ENCODE data around the gene TUBGCP6.
"Not testable (repeated sequence)": the region's sequence is repeated elsewhere in the genome, so short reads cannot be mapped to it uniquely, and the experiment has no call there.

The TUBGCP6 gene

DNA sequence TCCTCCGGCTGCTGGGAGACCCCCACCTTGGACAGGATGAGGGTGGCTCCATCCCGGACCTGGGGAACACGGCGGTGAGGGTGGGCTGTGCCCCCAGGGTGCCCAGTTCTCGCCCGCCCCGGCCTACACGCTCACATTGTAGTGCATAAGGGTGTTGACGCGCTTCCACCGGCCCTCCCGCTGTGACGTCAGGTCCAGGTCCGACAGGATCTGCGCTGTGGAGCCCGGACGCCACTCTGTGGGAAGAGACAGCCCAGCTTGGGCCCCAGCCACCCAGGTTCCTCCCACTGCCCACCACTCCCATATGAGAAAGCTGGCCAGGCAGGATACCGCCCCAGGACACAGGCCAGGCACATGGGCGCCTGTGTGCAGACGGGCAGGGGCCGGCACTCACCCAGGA, 33.6 kb upstream of the TUBGCP6 start:
- no peak for DNase-seq

DNA sequence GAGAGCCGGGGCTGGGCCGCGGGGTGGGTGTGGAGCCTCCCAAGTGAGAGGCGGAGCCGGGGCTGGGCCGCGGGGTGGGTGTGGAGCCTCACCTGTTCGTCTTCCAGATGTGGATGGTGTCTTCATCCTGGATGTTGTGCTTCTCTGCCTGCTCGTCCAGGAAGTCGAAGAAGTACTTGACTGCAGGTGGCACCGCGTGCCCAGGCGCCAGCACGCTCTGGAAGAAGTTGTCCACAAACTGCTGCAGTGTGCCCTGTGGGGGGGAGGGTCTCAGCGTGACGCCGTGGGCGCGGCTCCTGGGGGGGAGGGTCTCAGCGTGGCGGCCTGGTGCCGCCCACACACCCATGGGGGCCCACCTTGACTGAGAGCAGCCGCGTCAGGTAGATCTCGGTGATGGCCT, 32.9 kb upstream of the TUBGCP6 start:
- no peak for DNase-seq

DNA sequence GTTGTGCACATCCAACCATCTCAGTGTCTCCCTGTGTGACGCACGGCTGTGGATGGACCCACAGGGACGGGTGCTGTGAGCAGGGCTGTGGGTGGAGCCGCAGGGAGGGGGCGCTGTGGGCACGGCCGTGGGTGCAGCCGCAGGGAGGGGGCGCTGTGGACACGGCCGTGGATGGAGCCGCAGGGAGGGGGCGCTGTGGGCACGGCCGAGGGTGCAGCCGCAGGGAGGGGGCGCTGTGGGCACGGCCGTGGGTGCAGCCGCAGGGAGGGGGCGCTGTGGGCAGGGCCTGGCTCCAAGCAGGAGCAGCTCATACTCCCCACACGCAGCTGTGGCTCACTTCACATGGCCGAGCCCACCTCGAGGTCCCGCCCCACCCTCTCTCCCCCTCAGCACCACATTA, 31.3 kb upstream of the TUBGCP6 start:
- peak; percentile 11 for DNase-seq

DNA sequence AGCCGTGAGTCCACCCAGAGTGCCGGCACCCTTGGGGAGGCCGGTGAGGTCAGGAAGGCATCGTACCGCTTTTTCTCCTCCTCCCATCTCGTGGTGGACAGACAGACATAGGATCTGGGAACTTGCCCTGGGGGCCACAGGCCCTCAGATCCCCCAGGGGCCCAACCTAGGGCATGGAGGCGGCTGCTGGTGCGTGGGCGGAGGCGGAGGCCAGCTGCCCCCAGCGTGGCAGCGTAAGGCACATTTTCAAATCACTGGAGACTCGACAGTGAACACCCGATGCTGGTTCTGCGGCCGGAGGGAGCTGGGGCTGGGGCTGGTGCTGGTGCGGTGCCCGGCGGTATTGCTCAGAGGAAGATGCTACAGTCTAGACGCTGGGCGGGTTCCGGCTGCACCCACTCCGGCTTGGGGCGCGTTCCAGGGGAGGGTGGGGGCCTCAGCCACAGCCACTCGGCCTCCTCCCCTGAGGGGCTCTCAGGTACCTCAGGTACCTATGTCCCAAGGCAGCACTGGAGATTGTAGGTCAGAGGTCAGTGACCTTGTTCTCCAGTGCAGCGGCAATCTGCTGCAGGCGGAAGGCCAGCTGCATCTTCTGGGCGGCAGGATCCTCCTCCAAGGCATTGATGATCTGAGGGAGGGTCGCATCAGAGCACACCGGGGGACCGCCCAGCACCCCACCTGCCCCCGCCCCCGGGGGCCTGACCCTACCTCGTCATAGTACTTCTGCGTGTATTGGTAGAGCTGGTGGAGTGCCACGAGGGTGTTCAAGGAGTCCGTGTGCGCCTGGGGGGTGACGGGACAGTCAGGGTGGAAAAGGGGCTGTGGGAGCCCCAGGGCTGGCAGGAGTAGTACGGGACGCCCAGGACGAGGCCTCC, 30.6 kb upstream of the TUBGCP6 start:
- no peak for DNase-seq

DNA sequence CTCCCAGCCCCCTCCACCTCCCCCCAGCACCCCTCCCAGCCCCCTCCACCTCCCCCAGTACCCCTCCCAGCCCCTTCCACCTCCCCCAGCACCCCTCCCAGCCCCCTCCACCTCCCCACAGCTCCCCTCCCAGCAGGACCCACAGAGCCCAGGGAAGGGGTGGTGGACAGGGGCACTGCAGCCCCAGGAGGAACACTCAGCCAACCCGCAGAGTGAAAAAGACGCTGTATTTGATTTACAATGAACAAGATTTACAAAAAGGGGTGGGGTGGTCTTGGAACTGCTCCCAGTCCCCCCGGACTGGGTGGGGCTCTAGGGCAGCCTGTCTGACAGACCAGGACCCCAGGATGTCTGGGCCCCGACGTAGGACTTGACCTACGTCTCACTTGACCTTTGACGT, 29.9 kb upstream of the TUBGCP6 start:
- no peak for DNase-seq

DNA sequence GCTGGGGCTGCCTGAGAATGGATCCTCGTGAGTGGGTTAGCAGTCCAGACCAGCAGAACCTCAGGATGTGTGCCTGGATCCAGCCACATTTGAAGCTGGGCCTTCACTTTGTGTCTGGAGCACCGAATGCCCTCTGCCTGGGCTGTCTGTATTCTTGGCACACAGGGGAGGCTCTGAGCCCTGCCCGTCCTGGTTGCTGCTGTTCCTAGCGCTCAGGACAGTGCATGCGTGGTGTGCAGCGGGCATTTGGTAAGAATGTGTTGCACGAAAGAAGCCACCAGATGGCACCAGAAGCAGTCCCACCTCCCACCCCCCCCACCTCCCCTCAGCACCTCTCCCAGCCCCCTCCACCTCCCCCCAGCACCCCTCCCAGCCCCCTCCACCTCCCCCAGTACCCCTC, 29.5 kb upstream of the TUBGCP6 start:
- no peak for DNase-seq

DNA sequence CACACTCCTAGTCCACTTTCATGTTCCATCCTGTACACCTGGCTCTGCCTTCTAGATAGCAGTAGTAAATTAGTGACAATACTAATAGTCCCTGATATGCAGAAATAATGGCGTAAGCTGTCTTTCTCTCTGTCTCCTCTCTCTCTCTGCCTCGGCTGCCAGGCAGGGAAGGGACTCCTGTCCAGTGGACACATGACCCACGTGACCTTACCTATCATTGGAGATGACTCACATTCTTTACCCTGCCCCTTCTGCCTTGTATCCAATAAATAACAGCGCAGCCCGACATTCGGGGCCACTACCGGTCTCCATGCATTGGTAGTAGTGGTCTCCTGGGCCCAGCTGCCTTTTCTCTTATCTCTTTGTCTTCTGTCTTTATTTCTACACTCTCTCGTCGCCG, 29.0 kb upstream of the TUBGCP6 start:
- DNase-seq: not testable (repeated sequence)

DNA sequence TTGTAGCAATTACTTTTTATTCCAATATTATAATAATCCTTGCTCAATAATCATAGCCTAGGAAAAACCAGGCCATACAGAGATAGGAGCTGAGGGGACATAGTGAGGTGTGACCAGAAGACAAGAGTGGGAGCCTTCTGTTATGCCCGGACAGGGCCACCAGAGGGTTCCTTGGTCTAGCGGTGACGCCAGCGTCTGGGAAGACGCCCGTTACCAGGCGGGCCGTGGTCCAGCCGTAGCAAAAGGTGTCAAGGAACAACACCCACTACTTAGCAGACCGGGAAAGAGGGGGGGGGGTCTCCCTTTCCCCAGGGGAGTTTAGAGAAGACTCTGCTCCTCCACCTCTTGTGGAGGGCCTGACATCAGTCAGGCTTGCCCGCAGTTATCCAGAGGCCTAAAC, 28.5 kb upstream of the TUBGCP6 start:
- DNase-seq: not testable (repeated sequence)

DNA sequence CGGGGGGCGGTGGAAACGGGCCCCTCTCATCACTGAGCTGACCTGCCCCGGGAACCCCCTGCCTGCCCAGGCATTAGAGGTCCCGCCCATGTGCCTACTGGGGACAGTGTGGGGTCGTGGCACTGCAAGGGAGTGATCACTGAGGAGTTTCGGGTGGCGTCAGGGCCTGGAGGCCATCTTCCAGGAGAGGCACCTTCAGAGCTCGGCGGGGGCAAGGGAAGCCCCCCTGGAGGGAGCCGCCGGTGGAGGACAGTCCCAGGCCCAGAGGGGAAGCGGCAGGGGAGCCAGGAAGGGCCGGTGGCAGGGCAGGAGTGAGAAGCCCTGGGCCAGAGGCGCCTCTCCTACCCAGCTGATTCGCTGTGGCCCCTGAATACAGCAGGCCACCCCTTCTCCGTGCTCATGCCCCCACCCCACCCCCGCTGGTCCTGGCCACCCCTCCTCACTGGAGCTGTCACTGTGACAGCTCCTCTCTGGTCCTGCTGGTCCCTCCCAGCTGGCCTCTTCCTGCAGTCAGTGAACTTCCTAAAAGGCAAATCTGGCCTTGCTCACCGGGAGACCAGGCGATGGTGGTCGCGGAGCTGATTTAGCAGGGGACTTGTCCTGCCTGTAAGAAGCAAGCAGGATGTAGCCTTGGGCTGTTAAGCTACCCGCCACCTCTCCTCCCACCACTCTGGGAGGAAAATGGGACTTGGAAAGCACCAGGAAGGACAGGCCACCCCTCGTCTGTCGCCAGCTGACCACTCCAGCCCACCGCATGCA, 27.4 kb upstream of the TUBGCP6 start:
- DNase-seq: no peak

DNA sequence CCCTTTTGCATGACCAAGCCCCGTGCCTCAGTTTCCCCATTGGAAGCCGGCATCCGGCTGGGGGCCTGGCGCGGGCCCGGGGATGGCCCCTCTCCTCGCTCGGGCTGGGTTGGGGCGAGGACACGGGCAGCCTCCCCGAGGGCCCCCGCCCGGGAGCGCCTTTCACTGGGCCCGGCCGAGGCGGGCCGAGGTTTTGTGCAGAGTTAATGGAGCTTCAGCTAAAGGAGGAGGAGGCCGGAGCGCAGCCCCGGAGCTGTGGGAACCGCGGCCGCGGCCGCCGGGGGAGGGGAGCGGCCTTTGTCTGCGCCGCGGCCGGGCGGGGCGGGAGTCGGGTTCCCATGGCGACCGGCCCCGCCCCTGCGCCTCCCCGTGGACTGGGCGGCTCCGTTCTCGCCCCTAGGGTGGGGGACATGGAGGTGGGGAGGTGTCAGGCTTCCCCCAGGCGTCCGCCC, 26.7 kb upstream of the TUBGCP6 start:
- DNase-seq: no peak

DNA sequence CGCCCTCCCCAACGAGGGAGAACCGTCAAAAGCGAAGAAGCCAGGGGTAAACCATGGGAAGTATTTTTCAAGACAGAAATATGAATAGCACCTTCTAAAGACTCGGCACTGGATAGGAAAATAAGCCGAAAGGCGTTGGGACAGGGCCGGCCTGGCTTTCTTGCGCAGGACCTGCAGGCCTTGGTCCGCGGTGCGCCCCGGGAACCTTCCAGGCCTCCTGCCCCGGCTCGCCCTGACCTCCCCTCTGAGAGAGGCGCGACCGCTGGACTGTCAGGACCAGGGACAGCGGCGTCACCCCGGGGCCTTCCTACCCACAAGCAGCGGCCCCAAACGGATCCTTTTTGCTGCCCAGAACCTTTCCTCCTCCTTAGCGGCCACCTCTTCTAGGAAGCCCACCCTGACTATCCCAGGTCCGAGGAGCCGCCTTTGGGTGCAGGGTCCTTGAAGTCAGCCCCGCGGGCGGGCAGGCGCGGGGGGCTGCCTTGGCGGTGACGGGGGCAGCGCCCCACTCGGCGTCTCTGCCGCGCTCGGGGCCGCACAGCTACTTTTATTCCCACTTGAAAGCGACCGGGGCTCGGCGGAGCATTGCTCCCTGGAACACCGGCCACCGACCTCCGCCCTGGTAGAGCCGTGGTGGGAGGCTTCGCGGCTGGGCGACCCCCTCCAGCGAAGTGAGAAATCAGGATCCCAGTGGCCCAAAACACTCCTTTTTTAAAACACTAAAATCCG, 26.0 kb upstream of the TUBGCP6 start:
- DNase-seq: peak; percentile 28

DNA sequence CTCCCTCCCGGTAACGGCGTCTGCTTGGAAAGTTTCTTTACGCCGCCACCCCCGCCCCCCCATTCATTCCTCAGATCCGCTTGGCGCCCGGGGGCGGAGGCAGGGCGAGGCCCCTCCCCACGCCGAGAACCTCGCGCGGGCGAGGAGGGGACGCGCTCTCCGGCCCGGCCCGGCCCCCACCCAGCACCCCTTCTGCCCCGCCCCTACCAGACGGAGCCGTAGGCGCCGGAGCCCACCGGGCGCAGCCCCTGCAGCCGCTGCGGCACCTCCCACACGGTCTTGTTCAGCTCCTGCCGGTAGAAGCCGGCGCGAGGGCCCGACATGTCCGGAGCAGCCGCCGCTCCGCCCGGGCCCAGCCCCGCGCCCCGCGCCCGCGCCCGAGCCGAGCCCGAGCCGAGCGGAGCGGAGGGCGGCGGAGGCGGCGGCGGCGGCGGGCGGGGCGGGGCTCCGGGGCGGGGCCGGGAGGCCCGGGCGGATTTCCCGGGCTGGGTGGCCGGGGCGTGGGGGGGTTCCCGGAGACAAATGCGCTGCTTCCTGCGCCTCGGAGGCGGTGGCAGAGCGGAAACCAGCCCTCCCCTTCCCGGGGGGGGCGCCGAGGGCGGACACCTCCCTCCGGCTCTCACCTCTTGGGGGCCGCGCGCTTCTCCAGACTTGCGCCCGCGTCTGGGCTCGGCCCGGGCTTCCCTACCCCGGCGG, 25.3 kb upstream of the TUBGCP6 start, which contains the start of gene MAPK11:
Gene MAPK11 (minus strand): TSS at position 411 of the 696 bp plus-strand sequence. CDS start 88 bp downstream, at position 323.
- no peak for DNase-seq

DNA sequence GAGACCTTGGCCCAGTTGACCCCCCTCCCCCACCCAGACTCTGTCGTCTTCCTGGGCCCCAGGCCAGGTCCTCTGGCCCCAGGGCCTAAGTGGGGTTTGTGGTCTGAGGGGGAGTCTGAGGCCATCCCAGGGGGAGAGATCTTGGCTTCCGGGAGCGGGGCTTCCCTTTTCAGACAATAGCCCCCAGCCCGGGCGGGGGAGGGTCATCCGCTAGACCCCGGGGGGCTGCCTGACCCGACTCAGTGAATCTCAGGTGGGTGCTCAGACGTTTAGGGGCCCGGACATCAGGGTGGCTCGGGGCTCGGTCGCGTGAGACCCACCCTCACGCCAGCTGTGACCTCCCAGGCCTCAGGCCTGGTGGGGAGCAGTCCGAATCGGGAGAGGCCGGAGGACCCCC, 24.7 kb upstream of the TUBGCP6 start:
- no peak for DNase-seq

DNA sequence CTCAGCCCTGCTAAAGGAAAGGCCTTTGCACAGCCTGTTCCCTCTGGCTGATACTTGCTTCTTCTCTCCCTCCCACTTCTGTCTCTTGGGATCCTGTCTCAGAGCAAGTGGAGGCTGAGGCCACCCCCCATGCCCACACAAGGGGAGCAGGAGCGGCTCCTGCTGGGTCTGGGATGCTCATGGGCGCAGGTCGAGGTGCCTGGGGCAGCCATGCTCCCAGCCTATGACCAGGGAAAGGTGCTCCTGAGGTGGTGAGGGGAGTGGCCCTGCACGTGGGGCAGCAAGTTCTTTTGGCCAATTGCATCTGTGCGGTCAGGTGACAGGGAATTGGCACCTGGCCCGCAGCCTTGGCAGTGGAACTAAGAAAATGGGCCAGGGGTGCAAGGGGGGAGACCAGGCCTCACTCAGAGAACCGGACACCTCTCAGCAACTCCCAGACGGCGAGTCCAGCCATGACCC, 23.9 kb upstream of the TUBGCP6 start:
- no peak for DNase-seq

DNA sequence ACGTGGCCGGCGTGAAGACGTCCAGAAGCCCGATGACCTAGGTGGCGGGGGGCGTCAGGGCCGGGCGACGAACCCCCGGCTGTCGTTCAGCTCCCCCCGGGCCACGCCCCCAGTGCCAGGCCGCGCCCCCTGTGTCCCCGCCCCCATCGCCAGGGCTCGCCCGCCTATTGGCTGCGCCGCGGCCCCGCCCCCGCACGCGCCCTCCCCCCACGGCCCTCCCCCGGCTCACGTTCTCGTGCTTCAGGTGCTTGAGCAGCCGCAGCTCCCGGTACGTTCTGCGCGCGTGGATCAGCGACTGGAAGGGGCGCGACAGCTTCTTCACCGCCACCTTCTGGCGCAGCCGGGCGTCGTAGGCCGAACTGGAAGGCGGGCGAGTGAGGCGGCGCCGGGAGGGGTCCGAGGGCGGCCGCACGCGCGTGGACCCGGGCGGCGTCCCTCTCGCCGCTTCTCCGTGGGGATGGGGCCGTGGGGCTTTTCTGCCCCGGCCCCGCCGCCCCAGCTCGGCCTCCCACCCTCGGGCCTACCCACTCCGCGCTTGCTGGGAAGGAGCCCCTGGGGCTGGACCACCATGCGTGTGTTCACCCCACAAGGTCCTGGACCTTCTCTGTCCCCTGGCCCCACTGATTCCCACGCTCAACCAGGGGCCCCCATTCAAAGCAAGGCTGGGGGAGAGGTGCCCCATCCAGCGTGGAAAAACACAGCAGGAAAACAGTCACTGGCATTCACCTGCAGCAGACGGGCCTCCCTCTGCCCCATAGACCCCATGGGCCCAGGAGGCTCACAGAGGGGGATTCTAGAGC, 23.0 kb upstream of the TUBGCP6 start:
- no peak for DNase-seq

DNA sequence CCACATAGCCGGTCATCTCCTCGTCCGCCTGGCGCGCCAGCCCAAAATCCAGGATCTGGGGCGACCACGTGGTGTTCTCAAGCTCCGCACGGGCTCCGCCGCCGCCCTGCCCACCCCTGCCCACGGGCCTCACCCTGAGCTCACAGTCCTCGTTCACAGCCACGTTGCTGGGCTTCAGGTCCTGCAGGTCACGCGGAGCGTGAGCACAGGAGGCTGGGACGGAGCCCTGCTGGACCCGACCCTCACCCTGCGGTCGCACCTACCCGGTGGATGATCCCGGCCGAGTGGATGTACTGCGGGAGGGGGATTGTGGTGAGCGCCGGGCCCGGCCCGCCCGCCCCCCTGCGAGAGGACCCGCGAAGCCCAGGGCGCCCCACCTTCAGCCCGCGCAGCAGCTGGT, 22.2 kb upstream of the TUBGCP6 start:
- no peak for DNase-seq

DNA sequence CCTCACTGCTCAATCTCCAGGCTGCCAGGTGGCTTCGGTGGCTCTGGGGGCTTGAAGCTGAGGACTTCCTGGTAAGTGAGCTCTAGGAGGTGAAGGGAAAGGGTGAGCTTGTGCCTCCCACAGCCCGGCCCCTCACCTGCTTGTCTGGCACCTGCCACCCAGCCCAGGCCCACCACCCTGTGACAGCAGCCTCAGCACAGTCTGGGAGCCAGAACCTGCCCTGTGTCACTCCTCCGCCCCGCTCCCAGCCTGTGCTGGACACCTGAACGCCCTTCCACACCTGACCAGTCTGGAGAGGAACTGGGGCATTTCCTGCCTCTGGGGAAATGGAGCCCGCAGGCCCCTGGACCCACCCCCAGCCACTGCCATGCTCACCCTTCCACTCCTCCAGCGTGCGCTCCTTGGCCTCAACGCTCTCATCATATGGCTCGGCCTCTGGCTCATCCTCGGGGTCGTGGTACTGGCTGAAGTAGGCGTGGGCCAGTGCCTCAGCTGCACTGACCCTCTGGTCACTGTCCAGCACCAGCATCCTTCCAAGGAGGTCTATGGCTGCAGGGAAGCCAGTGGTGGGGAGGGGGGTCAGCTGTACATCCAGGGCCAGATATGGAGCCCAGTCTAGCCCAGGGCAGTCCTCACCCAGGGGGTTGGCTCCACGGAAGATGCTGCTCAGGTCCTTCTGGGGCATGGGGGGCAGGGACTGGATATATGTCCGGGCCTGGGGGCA, 20.3 kb upstream of the TUBGCP6 start:
- no peak for DNase-seq

DNA sequence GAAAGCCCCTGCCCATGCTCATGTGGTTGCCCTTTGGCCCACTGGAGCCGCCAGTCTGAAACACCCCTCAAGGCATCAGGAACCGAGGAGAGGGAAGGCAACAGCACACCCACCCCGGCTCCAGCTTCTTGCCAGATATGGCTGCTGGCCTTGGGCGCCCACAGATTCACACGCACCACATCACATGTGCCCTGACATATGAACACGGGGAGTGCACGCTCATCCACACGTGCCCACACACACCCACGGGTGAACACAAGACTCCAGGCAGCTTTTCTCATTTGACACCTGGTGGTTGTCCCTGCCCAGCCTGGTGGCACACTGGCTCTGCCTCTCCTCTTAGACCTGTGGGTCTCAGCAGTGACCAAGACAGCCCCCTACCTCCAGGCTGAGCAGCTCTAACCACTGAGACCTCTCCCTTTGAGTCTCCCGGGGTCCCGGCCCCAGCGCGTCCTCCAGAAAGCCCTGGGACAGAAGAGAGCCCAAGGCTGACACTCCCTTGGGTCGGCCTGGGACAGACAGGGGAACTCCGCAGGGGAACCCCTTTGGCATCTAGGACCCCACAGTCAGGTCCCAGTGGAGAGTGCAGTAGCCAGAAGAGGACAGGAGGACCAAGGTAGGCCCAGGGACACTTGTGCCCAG, 19.4 kb upstream of the TUBGCP6 start:
- DNase-seq: no peak

DNA sequence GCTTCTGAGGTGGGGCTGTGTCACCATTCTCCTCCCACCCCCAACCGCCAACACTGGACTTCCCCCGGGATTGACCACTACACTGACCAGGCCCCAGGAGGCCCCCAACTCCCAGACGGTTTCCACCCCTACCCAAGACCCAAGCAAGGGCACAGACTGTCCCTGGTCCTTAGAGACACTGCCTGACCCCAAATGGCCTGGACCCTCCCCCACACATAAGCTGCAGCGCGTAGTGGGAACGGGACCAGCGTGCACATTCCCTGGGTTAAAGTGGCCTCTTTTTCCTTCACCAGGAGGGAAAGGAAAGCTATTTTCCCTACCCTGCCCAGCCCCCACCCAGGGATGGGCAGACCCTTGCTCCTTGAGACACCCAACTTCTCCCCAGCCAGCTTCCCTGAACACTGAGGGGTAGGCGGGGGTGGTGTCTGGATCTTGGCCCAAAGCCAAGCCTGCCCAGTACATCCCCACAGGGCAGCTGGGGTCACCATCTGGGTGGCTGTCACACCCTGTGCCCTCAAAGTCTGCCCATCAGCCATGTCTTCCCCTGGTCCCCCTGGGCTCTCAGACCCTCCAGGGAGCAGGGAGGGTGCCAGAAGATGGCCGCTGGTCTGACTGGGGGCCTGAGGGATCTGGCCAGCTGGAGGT, 18.3 kb upstream of the TUBGCP6 start:
- DNase-seq: no peak

DNA sequence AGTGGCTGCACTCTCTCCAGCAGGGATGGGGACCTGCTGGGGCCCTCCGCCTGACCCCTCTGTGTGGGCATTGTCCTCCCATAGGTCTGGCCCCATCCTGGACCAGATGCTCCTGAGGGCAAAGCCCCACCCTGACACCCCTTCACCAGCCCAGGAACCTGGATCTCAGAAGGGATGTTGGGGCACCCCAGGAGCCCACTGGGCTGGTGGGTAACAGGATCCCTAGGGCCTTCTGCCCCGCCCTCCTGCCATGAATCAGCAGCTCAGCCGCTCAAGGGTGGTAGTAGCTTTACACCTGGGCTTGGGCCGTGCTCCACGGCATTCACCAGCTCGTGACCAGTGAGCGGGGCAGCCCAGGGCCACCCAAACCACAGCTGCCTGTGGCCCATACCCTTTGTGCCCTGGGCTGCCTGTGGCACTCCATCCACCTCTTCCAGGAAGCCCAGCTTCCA, 17.7 kb upstream of the TUBGCP6 start:
- no peak for DNase-seq

Measured in GF-D8 (cell line).